ENCODE data around the gene NFKBIE. TPM values are rescaled to one million over a fixed set of nuclear protein-coding genes. Genes with fewer than 3 reads are reported as not detected.

NFKBIE gene
- total RNA-seq, 1 donor from 2014 or later, result 10.1 TPM

- H3K27me3 Mint-ChIP-seq (ENCODE audit: low read depth, unreplicated experiment), result peaks cover 57% of the 10 kb centered on the region
- Histone ChIP-seq H3K9me3 (ENCODE audit: insufficient read depth, low read depth, low read length) (no peaks in the 10 kb centered on the region), H2AFZ (ENCODE audit: low read depth, low read length) (no peak overlapping the region), H3K27ac (ENCODE audit: low read depth, low read length) (no peak overlapping the region), H3K4me2 (ENCODE audit: low read length) (peak overlapping the region; percentile 72), H4K20me1 (ENCODE audit: insufficient read depth, low read length) (peaks cover 7% of the 10 kb centered on the region), H3K27me3 (ENCODE audit: insufficient read depth, low read length) (peaks cover 40% of the 10 kb centered on the region), H3K36me3 (ENCODE audit: insufficient read depth, low read length) (no peaks in the 10 kb centered on the region), H3K4me1 (ENCODE audit: insufficient read depth, low read length) (no peaks in the 10 kb centered on the region), H3K79me2 (ENCODE audit: insufficient read depth, low read length) (no peaks in the 10 kb centered on the region), H3K4me3 (ENCODE audit: insufficient read depth, low read depth, low read length) (no peak overlapping the region), H3K9ac (ENCODE audit: low read length) (no peak overlapping the region)
- DNase-seq (ENCODE audit: low read depth) (no peak), FAIRE-seq (no peak)
- H3K36me3 Mint-ChIP-seq (ENCODE audit: low read depth, unreplicated experiment), result no peaks in the 10 kb centered on the region
- no peaks in the 10 kb centered on the region for H3K4me1 Mint-ChIP-seq (ENCODE audit: low read depth, unreplicated experiment)
- peak overlapping the region; percentile 66 for H3K4me3 Mint-ChIP-seq (ENCODE audit: unreplicated experiment)
- H3K27ac Mint-ChIP-seq (ENCODE audit: unreplicated experiment), result no peak overlapping the region
- TF ChIP-seq EZH2 (IDR thresholded peaks at IDR 0.05; ENCODE audit: insufficient read depth, low read length) (peak; percentile 15), CTCF (IDR thresholded peaks at IDR 0.05; ENCODE audit: insufficient read depth, low read depth, low read length) (no peak)
- no peaks in the 10 kb centered on the region for H3K9me3 Mint-ChIP-seq (ENCODE audit: unreplicated experiment)
Measured at GRCh38 chr6:44271406-44271723, 6.0 kb upstream of the NFKBIE start.

- Histone ChIP-seq H3K27ac (ENCODE audit: low read depth, low read length) (no peak overlapping the region), H3K9me3 (ENCODE audit: insufficient read depth, low read depth, low read length) (no peaks in the 10 kb centered on the region), H3K4me1 (ENCODE audit: insufficient read depth, low read length) (no peaks in the 10 kb centered on the region), H3K36me3 (ENCODE audit: insufficient read depth, low read length) (no peaks in the 10 kb centered on the region), H4K20me1 (ENCODE audit: insufficient read depth, low read length) (peaks cover 7% of the 10 kb centered on the region), H3K4me3 (ENCODE audit: insufficient read depth, low read depth, low read length) (no peak overlapping the region), H3K27me3 (ENCODE audit: insufficient read depth, low read length) (peaks cover 40% of the 10 kb centered on the region), H2AFZ (ENCODE audit: low read depth, low read length) (no peak overlapping the region), H3K4me2 (ENCODE audit: low read length) (peak overlapping the region; percentile 72), H3K9ac (ENCODE audit: low read length) (no peak overlapping the region), H3K79me2 (ENCODE audit: insufficient read depth, low read length) (no peaks in the 10 kb centered on the region)
- no peak for DNase-seq (ENCODE audit: low read depth)
- Mint-ChIP-seq H3K27me3 (ENCODE audit: low read depth, unreplicated experiment) (peaks cover 57% of the 10 kb centered on the region), H3K36me3 (ENCODE audit: low read depth, unreplicated experiment) (no peaks in the 10 kb centered on the region), H3K9me3 (ENCODE audit: unreplicated experiment) (no peaks in the 10 kb centered on the region), H3K27ac (ENCODE audit: unreplicated experiment) (no peak overlapping the region), H3K4me3 (ENCODE audit: unreplicated experiment) (peak overlapping the region; percentile 57), H3K4me1 (ENCODE audit: low read depth, unreplicated experiment) (no peaks in the 10 kb centered on the region)
- peak; percentile 67 for TF ChIP-seq EZH2 (IDR thresholded peaks at IDR 0.05; ENCODE audit: insufficient read depth, low read length)
- no peak for TF ChIP-seq CTCF (IDR thresholded peaks at IDR 0.05; ENCODE audit: insufficient read depth, low read depth, low read length)
- no peak for FAIRE-seq
Measured at GRCh38 chr6:44270526-44271405, 5.4 kb upstream of the NFKBIE start.

- Mint-ChIP-seq H3K27ac (ENCODE audit: unreplicated experiment) (peak within 1 kb of the TSS; percentile 18), H3K9me3 (ENCODE audit: unreplicated experiment) (no peaks in the 10 kb centered on the region), H3K27me3 (ENCODE audit: low read depth, unreplicated experiment) (peaks cover 57% of the 10 kb centered on the region), H3K4me3 (ENCODE audit: unreplicated experiment) (peak within 1 kb of the TSS; percentile 78), H3K4me1 (ENCODE audit: low read depth, unreplicated experiment) (no peaks in the 10 kb centered on the region), H3K36me3 (ENCODE audit: low read depth, unreplicated experiment) (no peaks in the 10 kb centered on the region)
- H3K9me3 ChIP-seq (ENCODE audit: insufficient read depth, low read depth, low read length), result no peaks in the 10 kb centered on the region
- no peak within 1 kb of the TSS for H3K9ac ChIP-seq (ENCODE audit: low read length)
- no peaks in the 10 kb centered on the region for H3K79me2 ChIP-seq (ENCODE audit: insufficient read depth, low read length)
- FAIRE-seq (no peak), DNase-seq (ENCODE audit: low read depth) (no peak)
- peak within 1 kb of the TSS; percentile 72 for H3K4me2 ChIP-seq (ENCODE audit: low read length)
- H3K27ac ChIP-seq (ENCODE audit: low read depth, low read length), result no peak within 1 kb of the TSS
- peak; percentile 99 for TF ChIP-seq EZH2 (IDR thresholded peaks at IDR 0.05; ENCODE audit: insufficient read depth, low read length)
- TF ChIP-seq CTCF (IDR thresholded peaks at IDR 0.05; ENCODE audit: insufficient read depth, low read depth, low read length), result no peak
- no peak within 1 kb of the TSS for H2AFZ ChIP-seq (ENCODE audit: low read depth, low read length)
- H4K20me1 ChIP-seq (ENCODE audit: insufficient read depth, low read length), result peaks cover 7% of the 10 kb centered on the region
- H3K4me3 ChIP-seq (ENCODE audit: insufficient read depth, low read depth, low read length), result no peak within 1 kb of the TSS
- no peaks in the 10 kb centered on the region for H3K36me3 ChIP-seq (ENCODE audit: insufficient read depth, low read length)
- no peaks in the 10 kb centered on the region for H3K4me1 ChIP-seq (ENCODE audit: insufficient read depth, low read length)
- H3K27me3 ChIP-seq (ENCODE audit: insufficient read depth, low read length), result peaks cover 40% of the 10 kb centered on the region
Measured at GRCh38 chr6:44269921-44270525, 4.7 kb upstream of the NFKBIE start, which contains the start of gene TMEM151B. Gene TMEM151B, plus strand, starts transcription at chr6:44270450. Its CDS starts 293 bp downstream, at chr6:44270743.
